Left lung (tissue), 10 donors: ENCODE data around the gene MAN1A2. TPM values are rescaled to one million over a fixed set of nuclear protein-coding genes. Genes with fewer than 3 reads are reported as not detected.

Experiments
- ATAC-seq: fragments of 200-7000 bp; cut with Tn5 transposase; one replicate; pipeline ENCODE4 v1.9.1; 2020; ENCODE audit warnings: moderate library complexity
- DNase-seq, 4 donors: peaks; one replicate each; pipeline ENCODE4 v3.0.0-alpha.2; 2013 to 2020
- H3K27ac ChIP-seq, 2 donors: fragments of 200-600 bp; sonication (generic) in 1 of 2; one replicate each; pipeline versions ENCODE4 v1.5.0 to v1.8.0; 2020 to 2021
- H3K27me3 ChIP-seq, 2 donors: fragments of 200-600 bp; sonication (generic) in 1 of 2; one replicate each; pipeline versions ENCODE4 v1.5.0 to v1.8.0; 2020 to 2021
- H3K36me3 ChIP-seq, 2 donors: fragments of 200-600 bp; sonication (generic) in 1 of 2; one replicate each; pipeline versions ENCODE4 v1.5.0 to v1.8.0; 2020 to 2021
- H3K4me1 ChIP-seq, 2 donors: fragments of 200-600 bp; one replicate each; pipeline ENCODE4 v1.8.0; 2021
- H3K4me3 ChIP-seq, 2 donors: fragments of 200-600 bp; sonication (generic) in 1 of 2; one replicate each; pipeline versions ENCODE4 v1.5.0 to v1.8.0; 2020 to 2021; ENCODE audit warnings: mild to moderate bottlenecking in 1 of 2
- H3K9me3 ChIP-seq, 2 donors: fragments of 200-600 bp; sonication (generic) in 1 of 2; one replicate each; pipeline versions ENCODE4 v1.5.0 to v1.8.0; 2020 to 2021
- CTCF ChIP-seq, 2 donors: fragments of 200-600 bp; sonication (generic) in 1 of 2; IDR thresholded peaks; one replicate each; pipeline versions ENCODE4 v1.5.0 to v1.8.0; 2021; ENCODE audit warnings: antibody characterized with exemption in 2 of 2
- intact Hi-C, 2 donors: fragments of 100-400 bp; cut with DNase I; formaldehyde crosslinking; loops; one replicate each; pipeline versions ENCODE4 v1.11.2 to v1.14.2; 2022
- polyA plus RNA-seq, 6 donors: library from polyadenylated mRNA; unstranded; fragments of 120-200 nt; gene quantifications; one replicate each; pipeline ENCODE4 v1.2.1, GENCODE V29; 2013; ENCODE audit not compliant: insufficient read length in 6 of 6
- total RNA-seq, 2 donors: library from RNA; stranded (reverse); fragmentation: NEBNext Ultra II Directional; extraction: Animal tissue kit (Norgen Biotek cat#: 25700); gene quantifications; one replicate each; pipeline ENCODE4 v1.2.1, GENCODE V29; 2021
- donor health status: DM: no; HTN: yes; CAD: no.
- donor health status: DM: no; HTN: no; CAD: no.

The MAN1A2 gene
- total and polyA plus RNA-seq, 8 donors = 31.8 to 49.4 (median 34.6) TPM

- Histone ChIP-seq H3K27me3 (no peaks in the 10 kb centered on the region), H3K36me3 (peaks cover 0 to 17% of the 10 kb centered on the region in 2 donors), H3K27ac (no peak overlapping the region), H3K9me3 (peaks cover 5 to 33% of the 10 kb centered on the region in 2 donors), H3K4me1 (no peaks in the 10 kb centered on the region), H3K4me3 (no peak overlapping the region)
- intact Hi-C loops = no loop called here
- ATAC-seq = no peak
- no peak for DNase-seq
- TF ChIP-seq CTCF (IDR thresholded peaks at IDR 0.05) = no peak
These were observed 57.9 kb downstream of the MAN1A2 start for GRCh38 chr1:117425050-117425734.

GRCh38 chr1:117427297-117427696 is 60.0 kb downstream of the MAN1A2 start:
- H3K4me1 ChIP-seq = no peaks in the 10 kb centered on the region
- intact Hi-C loops = no loop called here
- H3K4me3 ChIP-seq = no peak overlapping the region
- H3K36me3 ChIP-seq = peaks cover 0 to 17% of the 10 kb centered on the region in 2 donors
- H3K9me3 ChIP-seq = peaks cover 5 to 33% of the 10 kb centered on the region in 2 donors
- ATAC-seq (no peak), DNase-seq (no peak)
- no peak for TF ChIP-seq CTCF (IDR thresholded peaks at IDR 0.05)
- no peak overlapping the region for H3K27ac ChIP-seq
- no peaks in the 10 kb centered on the region for H3K27me3 ChIP-seq

- Histone ChIP-seq H3K4me1 (no peaks in the 10 kb centered on the region), H3K4me3 (no peak overlapping the region), H3K27me3 (no peaks in the 10 kb centered on the region), H3K36me3 (no peaks in the 10 kb centered on the region), H3K9me3 (no peaks in the 10 kb centered on the region), H3K27ac (no peak overlapping the region)
- DNase-seq (no peak), ATAC-seq (no peak)
- no peak for TF ChIP-seq CTCF (IDR thresholded peaks at IDR 0.05)
- intact Hi-C loops = no loop called here
These were observed 66.7 kb downstream of the MAN1A2 start for GRCh38 chr1:117433943-117434342.

GRCh38 chr1:117436513-117436912 is 69.3 kb downstream of the MAN1A2 start:
- intact Hi-C loops = no loop called here
- no peaks in the 10 kb centered on the region for H3K36me3 ChIP-seq
- H3K27ac ChIP-seq = no peak overlapping the region
- H3K4me1 ChIP-seq = no peaks in the 10 kb centered on the region
- no peak overlapping the region for H3K4me3 ChIP-seq
- TF ChIP-seq CTCF (IDR thresholded peaks at IDR 0.05) = no peak
- no peaks in the 10 kb centered on the region for H3K27me3 ChIP-seq
- ATAC-seq = no peak
- no peak for DNase-seq
- H3K9me3 ChIP-seq = no peaks in the 10 kb centered on the region

- ATAC-seq = no peak
These were observed 80.4 kb downstream of the MAN1A2 start for GRCh38 chr1:117447661-117448060.

More at GRCh38 chr1:117447661-117448060, 80.4 kb downstream of the MAN1A2 start:
- no peaks in the 10 kb centered on the region for H3K4me1 ChIP-seq
- no peak overlapping the region for H3K4me3 ChIP-seq
- peaks cover 0 to 6% of the 10 kb centered on the region in 2 donors for H3K9me3 ChIP-seq
- intact Hi-C loops = no loop called here
- no peak overlapping the region for H3K27ac ChIP-seq
- TF ChIP-seq CTCF (IDR thresholded peaks at IDR 0.05) = no peak
- peaks cover 0 to 27% of the 10 kb centered on the region in 2 donors for H3K36me3 ChIP-seq
- no peak for DNase-seq
- H3K27me3 ChIP-seq = no peaks in the 10 kb centered on the region
